Bronchial epithelial cell (primary cell): Measurements from ENCODE around the gene CEP112. TPM values are rescaled to one million over a fixed set of nuclear protein-coding genes. Genes with fewer than 3 reads are reported as not detected.
A peak's percentile ranks its signal among the peaks of the same experiment; 100 is the strongest.

Source experiments
- DNase-seq: peaks from one replicate; pipeline ENCODE4 v3.0.0-alpha.2; 2010; ENCODE audit warnings: low read depth
- FAIRE-seq: peaks from 2 replicates; lab custom pipeline; 2011; peaks lifted over from hg19 to GRCh38; lab: Jason Lieb, UNC
- H3K27me3 ChIP-seq: 2 replicates; pipeline ENCODE4 v1.5.1; 2011; ENCODE audit warnings: low read length; ENCODE audit not compliant: control insufficient read depth, insufficient read depth
- H3K36me3 ChIP-seq: 2 replicates; pipeline ENCODE4 v1.5.1; 2011; ENCODE audit warnings: low read length; ENCODE audit not compliant: control insufficient read depth, insufficient read depth
- H3K4me3 ChIP-seq: 2 replicates; pipeline ENCODE4 v1.5.1; 2011; ENCODE audit warnings: mild to moderate bottlenecking, low read depth, low read length, control low read depth
- total RNA-seq: library from RNA; depleted of rRNA; stranded (reverse); fragments of >200 nt; gene quantifications from 2 replicates; pipeline ENCODE4 v1.2.1, GENCODE V29; 2014
- TF ChIP-seq, protein P1 (sequence below): IDR thresholded peaks from 2 replicates; pipeline ENCODE4 v1.5.1; 2011; ENCODE audit warnings: mild to moderate bottlenecking, moderate library complexity, low read length, control low read depth, inconsistent platforms; ENCODE audit not compliant: insufficient read depth, severe bottlenecking

Gene CEP112
- total RNA-seq, 1 donor from 2014 or later = 2.4 TPM

- no peaks in the 10 kb centered on the region for H3K36me3 ChIP-seq
- no peak for FAIRE-seq
- DNase-seq = peak; percentile 15
- no peak overlapping the region for H3K4me3 ChIP-seq
- TF ChIP-seq, protein P1, sequence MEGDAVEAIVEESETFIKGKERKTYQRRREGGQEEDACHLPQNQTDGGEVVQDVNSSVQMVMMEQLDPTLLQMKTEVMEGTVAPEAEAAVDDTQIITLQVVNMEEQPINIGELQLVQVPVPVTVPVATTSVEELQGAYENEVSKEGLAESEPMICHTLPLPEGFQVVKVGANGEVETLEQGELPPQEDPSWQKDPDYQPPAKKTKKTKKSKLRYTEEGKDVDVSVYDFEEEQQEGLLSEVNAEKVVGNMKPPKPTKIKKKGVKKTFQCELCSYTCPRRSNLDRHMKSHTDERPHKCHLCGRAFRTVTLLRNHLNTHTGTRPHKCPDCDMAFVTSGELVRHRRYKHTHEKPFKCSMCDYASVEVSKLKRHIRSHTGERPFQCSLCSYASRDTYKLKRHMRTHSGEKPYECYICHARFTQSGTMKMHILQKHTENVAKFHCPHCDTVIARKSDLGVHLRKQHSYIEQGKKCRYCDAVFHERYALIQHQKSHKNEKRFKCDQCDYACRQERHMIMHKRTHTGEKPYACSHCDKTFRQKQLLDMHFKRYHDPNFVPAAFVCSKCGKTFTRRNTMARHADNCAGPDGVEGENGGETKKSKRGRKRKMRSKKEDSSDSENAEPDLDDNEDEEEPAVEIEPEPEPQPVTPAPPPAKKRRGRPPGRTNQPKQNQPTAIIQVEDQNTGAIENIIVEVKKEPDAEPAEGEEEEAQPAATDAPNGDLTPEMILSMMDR = no peak
- H3K27me3 ChIP-seq = no peaks in the 10 kb centered on the region
Observed at GRCh38 chr17:65588181-65588808, 603.6 kb downstream of the CEP112 start.

- FAIRE-seq (no peak), DNase-seq (no peak)
- TF ChIP-seq, protein P1 = no peak
Observed at GRCh38 chr17:65587534-65588180, 604.3 kb downstream of the CEP112 start.

GRCh38 chr17:65586899-65587298 is 605.0 kb downstream of the CEP112 start:
- TF ChIP-seq, protein P1 = no peak
- DNase-seq (no peak), FAIRE-seq (no peak)
- no peaks in the 10 kb centered on the region for H3K27me3 ChIP-seq
- no peaks in the 10 kb centered on the region for H3K36me3 ChIP-seq
- H3K4me3 ChIP-seq = no peak overlapping the region

More at GRCh38 chr17:65587534-65588180, 604.3 kb downstream of the CEP112 start:
- Histone ChIP-seq H3K36me3 (no peaks in the 10 kb centered on the region), H3K27me3 (no peaks in the 10 kb centered on the region), H3K4me3 (no peak overlapping the region)

Other genes starting within 250 kb of the CEP112 start
- gene APOH, start 37.3 kb upstream of the CEP112 start, total RNA-seq = under 0.01 TPM in 1 of 2 replicates, not detected in the other
- 3.1 and 4.7 TPM in 2 replicates for gene PRKCA, start 110.5 kb upstream of the CEP112 start, total RNA-seq